Measurements from ENCODE around the gene ZSCAN1.

The ZSCAN1 gene

DNA sequence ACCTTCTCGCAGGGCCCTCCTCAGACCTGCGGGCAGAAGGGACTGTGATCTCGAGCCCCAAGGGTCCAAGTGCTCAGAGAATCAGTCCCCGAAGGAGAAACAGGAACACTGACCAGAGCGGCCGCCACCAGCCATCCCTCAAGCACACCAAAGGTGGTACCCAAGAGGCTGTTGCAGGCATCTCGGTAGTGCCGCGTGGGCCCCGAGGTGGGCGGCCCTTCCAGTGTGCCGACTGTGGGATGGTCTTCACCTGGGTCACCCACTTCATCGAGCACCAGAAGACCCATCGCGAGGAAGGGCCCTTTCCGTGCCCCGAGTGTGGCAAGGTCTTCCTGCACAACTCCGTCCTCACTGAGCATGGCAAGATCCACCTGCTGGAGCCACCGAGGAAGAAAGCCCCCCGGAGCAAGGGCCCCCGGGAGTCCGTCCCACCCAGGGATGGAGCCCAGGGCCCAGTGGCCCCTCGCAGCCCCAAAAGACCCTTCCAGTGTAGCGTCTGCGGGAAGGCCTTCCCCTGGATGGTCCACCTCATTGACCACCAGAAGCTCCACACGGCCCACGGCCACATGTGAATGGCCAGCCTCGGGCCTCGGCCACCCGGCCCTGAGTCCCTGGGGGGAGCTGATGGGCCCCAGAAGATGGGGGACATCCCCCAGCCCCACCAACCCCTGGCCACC, 19.8 kb downstream of the ZSCAN1 start:
- no peak overlapping the region for H3K27ac ChIP-seq (ENCODE audit: low read length)
- H3K27me3 ChIP-seq (ENCODE audit: control insufficient read depth, insufficient read depth, low read length), result no peaks in the 10 kb centered on the region
- H3K36me3 ChIP-seq (ENCODE audit: control insufficient read depth, insufficient read depth, low read length), result no peaks in the 10 kb centered on the region
- no CpG with 5 or more reads among the region's 30 CpGs for WGBS (ENCODE audit: insufficient coverage, insufficient read length)
- H3K4me1 ChIP-seq (ENCODE audit: control insufficient read depth, insufficient read depth, low read length), result no peaks in the 10 kb centered on the region
- peaks cover 4% of the 10 kb centered on the region for H3K9me3 ChIP-seq (ENCODE audit: control insufficient read depth, insufficient read depth, low read length)
- H3K4me3 ChIP-seq (ENCODE audit: low read length), result no peak overlapping the region
- no peak for DNase-seq (ENCODE audit: low read depth, low spot score)

DNA sequence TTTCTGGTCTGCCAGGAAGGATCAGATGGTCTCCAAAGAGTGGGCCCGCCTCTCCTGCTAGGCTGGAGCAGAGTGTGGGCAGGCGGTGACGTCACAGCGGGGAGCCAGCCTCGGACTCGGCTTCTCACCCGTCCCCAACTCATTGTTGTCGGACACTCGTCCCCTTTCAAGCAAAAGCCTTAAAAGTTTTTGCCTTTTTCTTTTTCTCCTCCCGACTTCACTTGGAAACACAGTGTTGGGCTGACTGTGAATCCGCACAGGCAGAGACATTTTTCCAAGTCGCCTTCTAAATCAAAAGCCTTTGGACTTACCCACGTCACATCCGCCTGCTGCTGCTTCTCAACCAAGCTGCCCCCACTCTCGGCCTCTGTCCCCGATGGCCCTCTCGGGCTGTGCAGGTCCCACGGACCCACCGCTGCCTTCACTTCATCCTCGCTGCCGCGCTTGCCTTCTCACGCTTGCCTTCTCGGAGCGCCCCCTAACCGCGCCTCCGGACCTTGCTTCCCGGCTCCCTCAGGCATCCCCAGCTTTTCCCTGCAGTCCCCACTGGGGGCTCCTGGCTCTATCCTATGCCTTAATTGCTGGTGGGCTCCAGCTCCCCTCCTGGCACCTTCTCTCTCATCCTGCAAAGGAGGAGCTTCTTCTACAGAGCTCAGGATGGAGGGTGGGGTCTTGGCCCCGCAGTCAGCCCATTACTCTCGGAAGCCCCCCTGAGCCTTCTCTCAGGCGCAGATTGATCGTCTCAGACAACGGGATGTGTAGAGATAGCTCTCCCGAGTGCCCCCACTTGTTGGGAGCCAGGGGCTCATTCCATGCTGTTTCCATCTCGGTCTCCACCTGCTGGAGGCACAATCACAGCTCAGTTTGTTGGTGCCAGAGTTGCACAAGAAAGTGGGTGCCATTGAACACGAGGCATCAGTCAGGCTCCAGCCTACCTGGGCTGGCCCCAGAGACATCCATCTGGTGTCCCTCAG, 21.4 kb downstream of the ZSCAN1 start:
- H3K4me1 ChIP-seq (ENCODE audit: control insufficient read depth, insufficient read depth, low read length), result no peaks in the 10 kb centered on the region
- no CpG with 5 or more reads among the region's 37 CpGs for WGBS (ENCODE audit: insufficient coverage, insufficient read length)
- no peak overlapping the region for H3K4me3 ChIP-seq (ENCODE audit: low read length)
- no peaks in the 10 kb centered on the region for H3K27me3 ChIP-seq (ENCODE audit: control insufficient read depth, insufficient read depth, low read length)
- no peak overlapping the region for H3K27ac ChIP-seq (ENCODE audit: low read length)
- peaks cover 2% of the 10 kb centered on the region for H3K9me3 ChIP-seq (ENCODE audit: control insufficient read depth, insufficient read depth, low read length)
- no peaks in the 10 kb centered on the region; the same call in 1 of the 2 replicates for H3K36me3 ChIP-seq (ENCODE audit: control insufficient read depth, insufficient read depth, low read length)
- no peak for DNase-seq (ENCODE audit: low read depth, low spot score)

DNA sequence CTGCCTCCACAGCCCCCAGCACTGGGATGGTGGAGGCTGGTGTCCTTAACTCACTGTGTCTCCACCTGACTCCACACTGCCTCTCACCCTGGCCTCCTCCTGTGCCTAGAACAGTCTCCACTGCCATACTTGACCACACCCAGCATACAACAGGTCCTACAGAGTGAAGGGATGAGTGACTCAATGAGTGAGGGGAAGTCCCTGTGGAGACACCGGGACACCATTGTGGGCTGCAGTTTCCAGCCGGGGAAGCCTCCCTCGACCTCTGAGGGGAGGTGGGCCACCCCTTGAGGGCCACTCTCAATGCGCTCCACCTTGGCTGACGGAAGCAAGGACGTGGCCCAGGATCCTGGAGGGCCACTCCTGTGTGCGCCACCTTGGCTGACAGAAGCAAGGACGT, 22.4 kb downstream of the ZSCAN1 start:
- H3K4me1 ChIP-seq (ENCODE audit: control insufficient read depth, insufficient read depth, low read length), result no peaks in the 10 kb centered on the region
- H3K4me3 ChIP-seq (ENCODE audit: low read length), result no peak overlapping the region
- DNase-seq (ENCODE audit: low read depth, low spot score), result no peak
- WGBS (ENCODE audit: insufficient coverage, insufficient read length), result no CpG with 5 or more reads among the region's 8 CpGs
- H3K27ac ChIP-seq (ENCODE audit: low read length), result no peak overlapping the region
- no peaks in the 10 kb centered on the region; the same call in 1 of the 2 replicates for H3K36me3 ChIP-seq (ENCODE audit: control insufficient read depth, insufficient read depth, low read length)
- peaks cover 2% of the 10 kb centered on the region; the same call in 1 of the 2 replicates for H3K9me3 ChIP-seq (ENCODE audit: control insufficient read depth, insufficient read depth, low read length)
- no peaks in the 10 kb centered on the region for H3K27me3 ChIP-seq (ENCODE audit: control insufficient read depth, insufficient read depth, low read length)

DNA sequence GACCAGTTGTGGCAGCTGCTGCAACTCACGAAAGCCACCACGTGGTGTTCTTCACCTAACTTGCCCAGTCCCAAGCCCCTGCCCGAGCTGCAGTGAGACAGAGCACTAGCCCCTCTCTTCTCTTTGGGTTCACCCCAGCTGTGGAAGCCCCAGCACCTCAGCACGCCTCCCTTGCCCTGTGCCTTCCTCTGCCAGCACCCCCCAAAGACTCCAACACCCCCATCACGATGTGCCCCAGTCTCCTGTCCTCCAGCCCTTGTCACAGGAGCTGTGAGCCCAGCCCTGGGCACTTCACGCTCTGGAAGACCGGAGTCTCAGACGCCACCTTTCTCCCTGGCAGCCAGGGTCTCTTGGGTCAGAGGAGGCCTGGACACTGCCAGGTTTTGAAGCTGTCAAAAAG, 23.0 kb downstream of the ZSCAN1 start:
- H3K27me3 ChIP-seq (ENCODE audit: control insufficient read depth, insufficient read depth, low read length), result no peaks in the 10 kb centered on the region
- no peaks in the 10 kb centered on the region; the same call in 1 of the 2 replicates for H3K36me3 ChIP-seq (ENCODE audit: control insufficient read depth, insufficient read depth, low read length)
- no peak for DNase-seq (ENCODE audit: low read depth, low spot score)
- no CpG with 5 or more reads among the region's 8 CpGs for WGBS (ENCODE audit: insufficient coverage, insufficient read length)
- H3K4me1 ChIP-seq (ENCODE audit: control insufficient read depth, insufficient read depth, low read length), result no peaks in the 10 kb centered on the region
- H3K4me3 ChIP-seq (ENCODE audit: low read length), result no peak overlapping the region
- no peak overlapping the region for H3K27ac ChIP-seq (ENCODE audit: low read length)
- H3K9me3 ChIP-seq (ENCODE audit: control insufficient read depth, insufficient read depth, low read length), result no peaks in the 10 kb centered on the region

DNA sequence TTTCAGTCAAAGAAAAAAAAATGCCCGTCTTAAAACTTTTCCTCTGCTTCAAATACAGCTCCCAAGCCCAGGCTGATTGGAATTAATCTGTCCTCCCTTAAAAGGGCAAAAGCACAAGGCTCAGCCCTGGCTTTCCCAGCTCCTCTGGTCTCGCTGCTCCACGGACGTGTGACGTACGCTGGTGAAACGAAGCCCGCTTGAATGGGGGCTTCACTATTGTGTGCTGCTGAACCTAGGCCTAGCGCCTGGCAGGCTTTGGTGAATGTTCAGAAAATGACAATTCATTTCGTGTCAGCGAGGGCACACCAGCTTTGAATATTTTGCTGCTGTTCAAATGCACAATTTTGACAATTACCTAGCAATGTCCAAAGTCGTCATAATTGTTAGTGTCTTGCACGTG, 24.6 kb downstream of the ZSCAN1 start:
- H3K27ac ChIP-seq (ENCODE audit: low read length), result no peak overlapping the region
- H3K9me3 ChIP-seq (ENCODE audit: control insufficient read depth, insufficient read depth, low read length), result no peaks in the 10 kb centered on the region
- WGBS (ENCODE audit: insufficient coverage, insufficient read length), result no CpG with 5 or more reads among the region's 13 CpGs
- H3K4me3 ChIP-seq (ENCODE audit: low read length), result no peak overlapping the region
- H3K4me1 ChIP-seq (ENCODE audit: control insufficient read depth, insufficient read depth, low read length), result no peaks in the 10 kb centered on the region
- H3K27me3 ChIP-seq (ENCODE audit: control insufficient read depth, insufficient read depth, low read length), result no peaks in the 10 kb centered on the region
- no peaks in the 10 kb centered on the region; the same call in 1 of the 2 replicates for H3K36me3 ChIP-seq (ENCODE audit: control insufficient read depth, insufficient read depth, low read length)
- DNase-seq (ENCODE audit: low read depth, low spot score), result no peak

DNA sequence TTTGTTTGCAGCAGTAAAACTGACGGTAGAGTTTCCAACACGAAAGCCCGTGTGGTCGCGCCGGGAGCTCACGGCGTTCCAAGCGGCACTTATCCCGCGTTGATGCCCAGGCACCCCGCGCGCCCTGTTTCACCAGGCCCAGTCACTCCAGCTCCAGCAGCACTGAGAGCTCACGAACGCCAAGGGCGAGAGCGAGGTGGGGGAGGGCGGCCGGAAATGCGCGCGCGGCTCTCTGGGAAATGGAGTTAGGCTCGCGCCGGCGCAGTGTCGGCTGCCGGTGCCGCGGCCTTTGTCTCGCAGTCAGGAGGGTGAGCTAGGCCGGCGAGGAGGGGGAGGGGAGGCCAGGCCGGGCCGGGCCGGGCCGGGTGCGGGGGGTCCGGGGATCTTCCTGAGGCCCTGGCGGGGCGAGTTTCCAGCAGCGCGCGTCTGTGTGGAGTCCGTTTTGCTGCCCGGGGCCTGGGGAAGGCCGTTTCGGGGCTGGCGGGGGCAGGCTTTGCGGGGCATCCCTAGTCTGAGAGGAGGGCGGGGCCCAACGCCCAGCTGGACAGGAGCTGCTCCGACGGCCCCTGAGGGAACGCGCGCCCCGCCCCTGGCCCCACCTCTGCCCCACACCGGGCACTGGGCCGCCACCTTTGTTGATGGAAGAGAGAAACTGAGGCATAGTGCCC, 25.3 kb downstream of the ZSCAN1 start, which contains the start of gene ZNF135:
Gene ZNF135, plus strand, starts transcription at position 280 of the 668 bp plus-strand sequence. CDS start 721 bp downstream, outside the sequence.
- Histone ChIP-seq H3K27ac (ENCODE audit: low read length) (no peak within 1 kb of the TSS), H3K9me3 (ENCODE audit: control insufficient read depth, insufficient read depth, low read length) (peaks cover 2% of the 10 kb centered on the region; the same call in 1 of the 2 replicates), H3K4me3 (ENCODE audit: low read length) (peak within 1 kb of the TSS; percentile 43; the same call in 1 of the 2 replicates), H3K4me1 (ENCODE audit: control insufficient read depth, insufficient read depth, low read length) (no peaks in the 10 kb centered on the region), H3K36me3 (ENCODE audit: control insufficient read depth, insufficient read depth, low read length) (no peaks in the 10 kb centered on the region; the same call in 1 of the 2 replicates), H3K27me3 (ENCODE audit: control insufficient read depth, insufficient read depth, low read length) (no peaks in the 10 kb centered on the region)
- no CpG with 5 or more reads among the region's 62 CpGs for WGBS (ENCODE audit: insufficient coverage, insufficient read length)
- DNase-seq (ENCODE audit: low read depth, low spot score), result peak; percentile 71

DNA sequence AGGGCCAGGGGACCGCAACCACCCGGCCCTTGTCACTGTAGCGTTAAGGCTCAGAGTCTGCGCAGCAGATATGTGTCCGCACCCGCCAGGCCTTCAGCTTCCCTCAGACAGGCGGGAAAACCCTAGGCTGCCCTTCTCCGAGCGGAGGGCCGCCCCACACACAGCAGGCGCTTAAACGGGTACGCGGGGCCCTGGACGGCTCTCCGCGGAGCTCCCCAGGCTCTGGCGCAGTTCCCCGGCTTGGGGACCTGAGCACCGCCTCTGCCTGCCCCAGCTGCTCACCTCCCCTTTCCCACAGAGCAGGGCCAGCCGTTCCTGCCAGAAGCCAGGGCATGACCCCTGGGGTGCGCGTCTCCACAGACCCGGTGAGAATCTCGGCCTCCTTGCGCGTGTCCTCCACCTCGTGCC, 25.9 kb downstream of the ZSCAN1 start:
- DNase-seq (ENCODE audit: low read depth, low spot score), result no peak
- no peak overlapping the region for H3K27ac ChIP-seq (ENCODE audit: low read length)
- no CpG with 5 or more reads among the region's 28 CpGs for WGBS (ENCODE audit: insufficient coverage, insufficient read length)
- no peaks in the 10 kb centered on the region for H3K27me3 ChIP-seq (ENCODE audit: control insufficient read depth, insufficient read depth, low read length)
- H3K4me1 ChIP-seq (ENCODE audit: control insufficient read depth, insufficient read depth, low read length), result no peaks in the 10 kb centered on the region
- H3K4me3 ChIP-seq (ENCODE audit: low read length), result no peak overlapping the region; the same call in 1 of the 2 replicates
- no peaks in the 10 kb centered on the region; the same call in 1 of the 2 replicates for H3K36me3 ChIP-seq (ENCODE audit: control insufficient read depth, insufficient read depth, low read length)
- peaks cover 2% of the 10 kb centered on the region; the same call in 1 of the 2 replicates for H3K9me3 ChIP-seq (ENCODE audit: control insufficient read depth, insufficient read depth, low read length)

DNA sequence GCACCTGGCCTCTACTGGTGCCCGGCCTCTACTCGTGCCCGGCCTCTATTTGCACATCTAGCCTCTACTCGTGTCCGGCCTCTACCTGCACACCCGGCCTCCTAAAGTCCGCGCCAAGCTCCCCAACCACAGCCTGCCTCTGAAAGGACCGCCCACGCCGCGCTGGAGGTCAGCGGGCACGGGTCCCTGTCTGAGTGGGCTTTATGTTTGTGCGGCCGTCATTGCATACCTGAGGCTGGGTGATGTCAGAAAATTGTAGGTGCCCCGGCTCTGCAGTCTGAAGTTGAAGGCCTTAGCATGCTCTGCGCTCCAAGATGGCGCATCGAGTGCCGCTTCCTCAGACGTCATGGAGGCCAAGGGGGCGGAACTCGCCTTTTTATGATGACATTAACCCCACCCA, 26.4 kb downstream of the ZSCAN1 start:
- Histone ChIP-seq H3K4me1 (ENCODE audit: control insufficient read depth, insufficient read depth, low read length) (no peaks in the 10 kb centered on the region), H3K27ac (ENCODE audit: low read length) (no peak overlapping the region), H3K4me3 (ENCODE audit: low read length) (no peak overlapping the region), H3K27me3 (ENCODE audit: control insufficient read depth, insufficient read depth, low read length) (no peaks in the 10 kb centered on the region), H3K9me3 (ENCODE audit: control insufficient read depth, insufficient read depth, low read length) (peaks cover 2% of the 10 kb centered on the region; the same call in 1 of the 2 replicates), H3K36me3 (ENCODE audit: control insufficient read depth, insufficient read depth, low read length) (no peaks in the 10 kb centered on the region; the same call in 1 of the 2 replicates)
- WGBS (ENCODE audit: insufficient coverage, insufficient read length), result no CpG with 5 or more reads among the region's 24 CpGs
- DNase-seq (ENCODE audit: low read depth, low spot score), result no peak

DNA sequence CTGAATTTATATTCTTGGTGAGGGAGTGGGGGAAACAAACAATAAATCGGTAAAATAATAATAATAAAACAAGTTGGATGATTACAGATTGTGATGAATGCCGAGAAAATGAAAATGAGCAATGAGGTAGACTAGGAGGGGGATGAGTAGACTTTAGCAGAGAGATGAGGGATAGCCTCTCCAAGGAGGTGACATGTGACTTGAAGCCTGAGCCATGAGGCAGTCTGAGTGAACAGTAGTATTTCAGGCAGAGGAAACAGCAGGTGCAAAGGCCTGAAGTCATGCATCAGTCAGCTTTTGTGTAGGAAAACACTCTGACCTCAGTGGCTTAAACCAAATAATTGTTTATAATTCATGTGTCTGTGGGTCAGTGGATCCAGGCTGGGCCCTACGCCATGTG, 29.9 kb downstream of the ZSCAN1 start:
- Histone ChIP-seq H3K9me3 (ENCODE audit: control insufficient read depth, insufficient read depth, low read length) (peaks cover 13% of the 10 kb centered on the region), H3K27me3 (ENCODE audit: control insufficient read depth, insufficient read depth, low read length) (no peaks in the 10 kb centered on the region), H3K4me1 (ENCODE audit: control insufficient read depth, insufficient read depth, low read length) (no peaks in the 10 kb centered on the region), H3K36me3 (ENCODE audit: control insufficient read depth, insufficient read depth, low read length) (peaks cover 9% of the 10 kb centered on the region), H3K4me3 (ENCODE audit: low read length) (no peak overlapping the region), H3K27ac (ENCODE audit: low read length) (no peak overlapping the region)
- no CpG with 5 or more reads among the region's 3 CpGs for WGBS (ENCODE audit: insufficient coverage, insufficient read length)
- DNase-seq (ENCODE audit: low read depth, low spot score), result no peak
